Suprapubic skin (tissue), 4 donors: Measurements from ENCODE around the gene TSC22D1. TPM values are rescaled to one million over a fixed set of nuclear protein-coding genes. Genes with fewer than 3 reads are reported as not detected.

Source experiments
- DNase-seq, 2 donors: peaks; one replicate each; pipeline ENCODE4 v3.0.0-alpha.2; 2019; ENCODE audit warnings: low spot score in 2 of 2
- H3K27ac ChIP-seq: fragments of 200-600 bp; sonication (generic); one replicate; pipeline ENCODE4 v1.5.1; 2019
- H3K27me3 ChIP-seq: fragments of 200-600 bp; sonication (generic); one replicate; pipeline ENCODE4 v1.5.1; 2019
- H3K36me3 ChIP-seq: fragments of 200-600 bp; sonication (generic); one replicate; pipeline ENCODE4 v1.5.1; 2019
- H3K4me1 ChIP-seq: fragments of 200-600 bp; sonication (generic); one replicate; pipeline ENCODE4 v1.5.1; 2019
- H3K4me3 ChIP-seq: fragments of 200-600 bp; sonication (generic); one replicate; pipeline ENCODE4 v1.5.1; 2019; ENCODE audit warnings: mild to moderate bottlenecking
- H3K9me3 ChIP-seq: fragments of 200-600 bp; sonication (generic); one replicate; pipeline ENCODE4 v1.5.1; 2019
- EP300 ChIP-seq: sonication (generic); formaldehyde crosslinking; IDR thresholded peaks from one replicate; pipeline ENCODE4 v1.6.1; 2017; ENCODE audit warnings: antibody characterized with exemption
- POLR2A ChIP-seq, 2 donors: fragments of 450-650 bp; IDR thresholded peaks; one replicate each; pipeline ENCODE4 v1.6.1; 2017; ENCODE audit warnings: antibody characterized with exemption in 2 of 2, mild to moderate bottlenecking in 2 of 2, moderate library complexity in 2 of 2
- POLR2AphosphoS5 ChIP-seq, 3 donors: sonication (generic); formaldehyde crosslinking; IDR thresholded peaks; one replicate each; pipeline ENCODE4 v1.6.1; 2017; ENCODE audit warnings: antibody characterized with exemption in 3 of 3
- whole genome bisulfite sequencing: methylation state at CpG from one replicate; pipeline ENCODE4 v1.1.5; 2018; 5-methylcytosine and 5-hydroxymethylcytosine counted together
- total RNA-seq, 4 donors: library from RNA; depleted of rRNA; stranded (reverse); fragments of >200 nt; gene quantifications; one replicate each; pipeline ENCODE4 v1.1.0, GENCODE V29; 2016
- TF ChIP-seq, protein P1 (sequence below), 2 donors: fragments of 200-600 bp in 1 of 2; fragments of 450-650 bp in 1 of 2; sonication (generic) in 1 of 2; IDR thresholded peaks; one replicate each; pipeline ENCODE4 v1.5.1; 2016 to 2019; ENCODE audit warnings: antibody characterized with exemption in 2 of 2, mild to moderate bottlenecking in 1 of 2, moderate library complexity in 1 of 2

Gene TSC22D1
- total RNA-seq, 4 donors from 2014 or later, result 70.3 to 135 (median 92.1) TPM

DNA sequence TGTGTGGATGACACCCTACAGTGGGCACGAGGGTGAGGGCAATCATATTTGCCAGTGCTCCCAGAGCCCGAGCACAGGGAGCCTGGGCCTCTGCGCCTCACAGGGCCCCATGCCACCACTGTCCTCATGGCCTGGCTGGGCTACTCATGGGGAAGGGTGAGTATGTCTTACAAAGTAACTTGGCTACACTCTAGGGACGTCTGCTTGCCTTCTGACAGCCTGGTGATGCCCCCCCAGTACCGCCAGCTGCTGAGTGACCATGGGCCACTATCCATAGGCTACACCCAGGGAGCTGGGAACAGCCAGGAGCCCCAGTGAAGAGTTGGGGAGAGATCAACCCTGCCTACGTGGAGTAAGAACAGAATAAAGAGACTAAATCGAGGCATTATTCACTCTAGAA is 123.7 kb downstream of the TSC22D1 start:
- H3K4me3 ChIP-seq, result no peak overlapping the region
- no peak for DNase-seq
- WGBS, result 86% methylated on average over 6 of the region's 7 CpGs

DNA sequence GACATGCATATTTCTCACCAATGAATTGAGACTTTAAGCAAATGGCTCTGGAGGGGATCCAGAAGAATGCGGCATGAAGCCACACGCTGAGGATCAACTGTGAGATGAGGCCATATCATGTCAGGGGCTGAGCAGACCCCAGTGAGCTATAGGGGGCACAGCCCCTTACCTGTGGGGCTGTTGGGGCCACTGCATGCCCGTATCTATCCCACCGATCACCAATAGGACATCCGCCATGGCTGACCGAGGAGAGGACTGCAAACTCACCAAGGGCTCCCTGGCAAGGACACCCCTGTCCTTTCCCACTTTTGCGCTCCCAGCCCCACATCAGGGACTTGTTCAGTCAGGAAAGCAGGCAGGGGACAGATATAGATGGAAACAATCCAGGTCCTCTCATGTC is 124.5 kb downstream of the TSC22D1 start:
- Histone ChIP-seq H3K4me3 (no peak overlapping the region), H3K36me3 (no peaks in the 10 kb centered on the region), H3K27ac (no peak overlapping the region), H3K27me3 (no peaks in the 10 kb centered on the region), H3K4me1 (no peaks in the 10 kb centered on the region), H3K9me3 (no peaks in the 10 kb centered on the region)
- TF ChIP-seq POLR2AphosphoS5 (IDR thresholded peaks at IDR 0.05), result no peak
- no peak for TF ChIP-seq POLR2A (IDR thresholded peaks at IDR 0.05)
- TF ChIP-seq EP300, result no peak
- TF ChIP-seq, protein P1, sequence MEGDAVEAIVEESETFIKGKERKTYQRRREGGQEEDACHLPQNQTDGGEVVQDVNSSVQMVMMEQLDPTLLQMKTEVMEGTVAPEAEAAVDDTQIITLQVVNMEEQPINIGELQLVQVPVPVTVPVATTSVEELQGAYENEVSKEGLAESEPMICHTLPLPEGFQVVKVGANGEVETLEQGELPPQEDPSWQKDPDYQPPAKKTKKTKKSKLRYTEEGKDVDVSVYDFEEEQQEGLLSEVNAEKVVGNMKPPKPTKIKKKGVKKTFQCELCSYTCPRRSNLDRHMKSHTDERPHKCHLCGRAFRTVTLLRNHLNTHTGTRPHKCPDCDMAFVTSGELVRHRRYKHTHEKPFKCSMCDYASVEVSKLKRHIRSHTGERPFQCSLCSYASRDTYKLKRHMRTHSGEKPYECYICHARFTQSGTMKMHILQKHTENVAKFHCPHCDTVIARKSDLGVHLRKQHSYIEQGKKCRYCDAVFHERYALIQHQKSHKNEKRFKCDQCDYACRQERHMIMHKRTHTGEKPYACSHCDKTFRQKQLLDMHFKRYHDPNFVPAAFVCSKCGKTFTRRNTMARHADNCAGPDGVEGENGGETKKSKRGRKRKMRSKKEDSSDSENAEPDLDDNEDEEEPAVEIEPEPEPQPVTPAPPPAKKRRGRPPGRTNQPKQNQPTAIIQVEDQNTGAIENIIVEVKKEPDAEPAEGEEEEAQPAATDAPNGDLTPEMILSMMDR (IDR thresholded peaks at IDR 0.05), result no peak
- 88% methylated on average over 7 of the region's 7 CpGs for WGBS
- DNase-seq, result no peak

More for the DNA sequence above, 123.7 kb downstream of the TSC22D1 start:
- no peaks in the 10 kb centered on the region for H3K36me3 ChIP-seq
- H3K27me3 ChIP-seq, result no peaks in the 10 kb centered on the region
- TF ChIP-seq EP300 (no peak), POLR2AphosphoS5 (IDR thresholded peaks at IDR 0.05) (no peak), POLR2A (IDR thresholded peaks at IDR 0.05) (no peak)
- TF ChIP-seq, protein P1 (IDR thresholded peaks at IDR 0.05), result no peak
- H3K4me1 ChIP-seq, result no peaks in the 10 kb centered on the region
- H3K27ac ChIP-seq, result no peak overlapping the region
- no peaks in the 10 kb centered on the region for H3K9me3 ChIP-seq

DNA sequence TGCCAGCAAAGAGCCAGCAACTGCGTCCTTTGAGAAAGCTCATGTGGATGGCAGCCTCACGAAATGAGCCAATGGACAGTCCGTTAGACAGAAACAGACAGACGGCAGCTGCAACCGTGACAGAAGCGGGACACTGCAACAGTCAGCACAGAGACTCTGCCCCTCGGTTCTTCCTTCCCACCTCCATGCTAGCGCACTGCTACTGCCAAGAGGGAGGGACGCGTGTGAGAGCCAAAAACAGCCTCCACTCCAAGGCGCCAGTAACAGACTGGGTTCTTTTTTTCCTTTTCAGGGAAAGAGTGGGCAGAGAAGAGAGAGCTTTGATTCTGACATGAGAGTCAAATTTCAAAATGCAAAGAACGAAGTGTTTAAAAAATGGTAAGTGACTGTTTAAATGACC is 125.0 kb downstream of the TSC22D1 start:
- Histone ChIP-seq H3K36me3 (no peaks in the 10 kb centered on the region), H3K27ac (no peak overlapping the region), H3K4me3 (no peak overlapping the region), H3K27me3 (no peaks in the 10 kb centered on the region), H3K9me3 (no peaks in the 10 kb centered on the region), H3K4me1 (no peaks in the 10 kb centered on the region)
- TF ChIP-seq EP300 (no peak), POLR2A (IDR thresholded peaks at IDR 0.05) (no peak), POLR2AphosphoS5 (IDR thresholded peaks at IDR 0.05) (no peak)
- TF ChIP-seq, protein P1 (IDR thresholded peaks at IDR 0.05), result no peak
- DNase-seq, result no peak
- WGBS, result 91% methylated on average over 12 of the region's 12 CpGs

DNA sequence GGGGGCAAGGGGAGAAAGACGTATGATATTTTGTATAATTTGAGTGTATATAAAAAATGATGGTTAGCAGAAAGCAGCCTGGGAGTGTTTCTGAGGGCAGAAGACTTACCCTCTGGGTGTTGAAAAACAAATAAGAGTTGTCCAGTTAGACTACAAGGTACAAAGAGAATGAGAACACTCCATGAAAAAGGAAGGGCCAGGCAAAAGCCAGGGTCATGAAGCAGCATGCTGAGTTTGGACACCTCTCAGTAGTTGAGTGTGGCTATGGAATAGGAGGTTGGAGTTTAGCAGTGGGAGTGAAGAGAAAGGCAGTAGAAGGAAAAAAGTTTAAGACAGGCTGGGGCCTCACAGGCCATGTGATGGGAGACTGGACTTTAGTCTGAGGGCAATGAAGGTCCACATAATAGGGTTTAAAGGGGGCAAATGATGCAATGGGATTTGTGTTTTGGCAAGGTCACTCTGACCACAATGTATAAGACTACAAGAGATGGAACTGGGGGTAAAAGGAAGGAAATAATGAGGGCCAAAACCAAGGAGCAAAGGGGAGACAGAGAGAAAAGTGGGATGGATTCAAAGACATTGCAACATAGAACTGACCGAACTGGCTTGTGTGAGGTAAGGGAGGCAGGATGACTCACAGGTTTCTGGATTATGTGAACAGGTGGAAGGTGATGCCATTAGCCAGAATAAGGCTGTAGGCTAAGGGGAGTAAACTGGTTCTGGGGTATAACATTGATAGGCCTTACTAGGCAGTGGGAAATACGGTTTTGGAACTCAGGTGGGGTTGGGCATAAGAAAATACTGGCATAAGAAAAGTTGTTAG is 125.9 kb downstream of the TSC22D1 start:
- H3K27ac ChIP-seq, result no peak overlapping the region
- no peaks in the 10 kb centered on the region for H3K4me1 ChIP-seq
- no peaks in the 10 kb centered on the region for H3K9me3 ChIP-seq
- TF ChIP-seq EP300, result no peak
- no peak for TF ChIP-seq POLR2AphosphoS5 (IDR thresholded peaks at IDR 0.05)
- TF ChIP-seq, protein P1 (IDR thresholded peaks at IDR 0.05), result no peak
- TF ChIP-seq POLR2A (IDR thresholded peaks at IDR 0.05), result no peak
- no peaks in the 10 kb centered on the region for H3K27me3 ChIP-seq
- H3K4me3 ChIP-seq, result no peak overlapping the region
- no peak for DNase-seq
- 82% methylated on average over 3 of the region's 3 CpGs for WGBS
- no peaks in the 10 kb centered on the region for H3K36me3 ChIP-seq

DNA sequence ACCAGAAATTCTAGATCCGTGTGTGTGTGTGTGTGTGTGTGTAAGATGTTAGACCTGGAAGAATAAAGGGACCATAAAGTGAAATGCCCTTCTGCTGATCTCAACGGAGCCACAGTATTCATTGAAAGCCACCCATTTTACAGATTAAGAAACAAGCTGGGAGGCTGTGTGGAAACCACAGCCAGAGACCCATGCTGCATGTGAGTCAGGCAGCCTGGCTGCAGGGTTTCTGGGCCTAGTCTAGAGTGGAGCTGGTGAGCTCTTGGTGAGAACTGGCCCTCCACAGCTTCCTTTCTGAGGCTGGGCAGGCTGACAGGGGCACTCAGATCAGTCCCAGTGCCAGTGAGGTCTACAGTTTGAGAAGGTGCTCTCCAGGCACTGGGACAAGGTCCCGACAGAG is 127.3 kb downstream of the TSC22D1 start:
- Histone ChIP-seq H3K4me3 (no peak overlapping the region), H3K4me1 (no peaks in the 10 kb centered on the region), H3K36me3 (no peaks in the 10 kb centered on the region), H3K27me3 (no peaks in the 10 kb centered on the region), H3K27ac (no peak overlapping the region), H3K9me3 (no peaks in the 10 kb centered on the region)
- WGBS, result 68% methylated on average over 3 of the region's 3 CpGs
- DNase-seq, result no peak
- TF ChIP-seq EP300 (no peak), POLR2A (IDR thresholded peaks at IDR 0.05) (no peak), POLR2AphosphoS5 (IDR thresholded peaks at IDR 0.05) (no peak)
- TF ChIP-seq, protein P1 (IDR thresholded peaks at IDR 0.05), result no peak
